Measurements from ENCODE around the gene CMIP. TPM values are rescaled to one million over a fixed set of nuclear protein-coding genes. Genes with fewer than 3 reads are reported as not detected.

Gene CMIP
- polyA plus RNA-seq, 1 donor from 2014 or later, result 15.1 TPM

DNA sequence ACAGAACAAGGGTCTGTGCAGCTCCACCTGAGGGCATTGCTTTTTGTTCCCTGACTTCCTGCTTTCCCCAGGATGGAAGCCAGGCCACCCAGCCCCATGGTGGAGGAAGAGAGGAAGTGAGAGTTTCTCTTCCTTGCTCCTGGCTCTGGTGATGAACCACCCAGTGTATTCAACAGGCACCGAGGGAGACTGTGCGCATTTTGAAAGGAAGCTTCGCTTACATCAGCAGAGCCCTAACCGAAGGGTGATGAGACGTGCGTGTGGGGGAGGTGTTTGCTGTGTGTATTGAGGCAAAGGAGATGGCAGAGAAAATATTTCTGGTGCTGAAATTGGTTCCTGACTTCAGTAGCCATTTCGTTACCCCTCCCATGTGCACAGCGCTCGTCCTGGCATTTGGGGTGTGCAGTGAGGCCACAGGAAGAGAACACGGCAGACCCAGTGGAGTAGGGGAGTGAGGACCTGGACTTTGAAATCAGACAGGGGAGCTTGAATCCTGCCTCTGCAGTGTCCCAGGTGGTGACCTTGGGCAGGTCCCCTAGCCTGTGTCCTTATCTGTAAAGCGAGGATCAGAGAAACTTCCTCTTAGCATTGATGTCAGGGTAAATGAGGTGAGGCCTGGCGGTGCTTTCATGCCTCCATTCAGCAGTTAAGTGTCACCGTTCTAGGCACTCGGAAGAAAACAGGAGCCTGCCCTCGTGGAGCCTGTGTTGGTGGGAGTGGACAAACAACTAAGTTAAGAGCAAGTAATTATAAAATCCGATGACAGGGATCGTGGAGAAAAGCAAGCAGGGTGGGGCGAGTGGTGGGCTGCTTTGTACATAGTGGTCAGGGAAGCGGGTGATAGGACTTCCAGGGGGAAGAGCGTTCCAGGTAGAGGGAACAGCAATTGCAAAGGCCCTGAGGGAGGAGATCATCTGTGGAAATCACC, 7.4 kb downstream of the CMIP start:
- H3K4me3 ChIP-seq (ENCODE audit: low read length), result peak overlapping the region; percentile 2
- H3F3A ChIP-seq (ENCODE audit: insufficient read depth, low read length, poor library complexity, severe bottlenecking), result no peaks in the 10 kb centered on the region
- peak overlapping the region; percentile 9 for H3K27ac ChIP-seq (ENCODE audit: low read length)
- H3K79me2 ChIP-seq (replicated peaks; ENCODE audit: insufficient read depth, low read length), result peaks cover 93% of the 10 kb centered on the region
- no peaks in the 10 kb centered on the region for H3K9me3 ChIP-seq (ENCODE audit: low read length)
- no peak overlapping the region for H3K9ac ChIP-seq (ENCODE audit: low read length)
- H3K4me2 ChIP-seq (ENCODE audit: low read length), result no peak overlapping the region
- H3K9me2 ChIP-seq (ENCODE audit: insufficient read depth, low read length), result no peaks in the 10 kb centered on the region
- H4K20me1 ChIP-seq (ENCODE audit: insufficient read depth), result peaks cover 32% of the 10 kb centered on the region
- no peak for TF ChIP-seq SMC3 (conservative IDR thresholded peaks at IDR 0.05; ENCODE audit: poor library complexity)
- TF ChIP-seq, protein P1, sequence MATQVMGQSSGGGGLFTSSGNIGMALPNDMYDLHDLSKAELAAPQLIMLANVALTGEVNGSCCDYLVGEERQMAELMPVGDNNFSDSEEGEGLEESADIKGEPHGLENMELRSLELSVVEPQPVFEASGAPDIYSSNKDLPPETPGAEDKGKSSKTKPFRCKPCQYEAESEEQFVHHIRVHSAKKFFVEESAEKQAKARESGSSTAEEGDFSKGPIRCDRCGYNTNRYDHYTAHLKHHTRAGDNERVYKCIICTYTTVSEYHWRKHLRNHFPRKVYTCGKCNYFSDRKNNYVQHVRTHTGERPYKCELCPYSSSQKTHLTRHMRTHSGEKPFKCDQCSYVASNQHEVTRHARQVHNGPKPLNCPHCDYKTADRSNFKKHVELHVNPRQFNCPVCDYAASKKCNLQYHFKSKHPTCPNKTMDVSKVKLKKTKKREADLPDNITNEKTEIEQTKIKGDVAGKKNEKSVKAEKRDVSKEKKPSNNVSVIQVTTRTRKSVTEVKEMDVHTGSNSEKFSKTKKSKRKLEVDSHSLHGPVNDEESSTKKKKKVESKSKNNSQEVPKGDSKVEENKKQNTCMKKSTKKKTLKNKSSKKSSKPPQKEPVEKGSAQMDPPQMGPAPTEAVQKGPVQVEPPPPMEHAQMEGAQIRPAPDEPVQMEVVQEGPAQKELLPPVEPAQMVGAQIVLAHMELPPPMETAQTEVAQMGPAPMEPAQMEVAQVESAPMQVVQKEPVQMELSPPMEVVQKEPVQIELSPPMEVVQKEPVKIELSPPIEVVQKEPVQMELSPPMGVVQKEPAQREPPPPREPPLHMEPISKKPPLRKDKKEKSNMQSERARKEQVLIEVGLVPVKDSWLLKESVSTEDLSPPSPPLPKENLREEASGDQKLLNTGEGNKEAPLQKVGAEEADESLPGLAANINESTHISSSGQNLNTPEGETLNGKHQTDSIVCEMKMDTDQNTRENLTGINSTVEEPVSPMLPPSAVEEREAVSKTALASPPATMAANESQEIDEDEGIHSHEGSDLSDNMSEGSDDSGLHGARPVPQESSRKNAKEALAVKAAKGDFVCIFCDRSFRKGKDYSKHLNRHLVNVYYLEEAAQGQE (IDR thresholded peaks at IDR 0.05; ENCODE audit: borderline replicate concordance), result no peak
- no peak overlapping the region for H2AFZ ChIP-seq (ENCODE audit: low read depth, low read length)
- no peaks in the 10 kb centered on the region for H3K27me3 ChIP-seq (ENCODE audit: insufficient read depth, low read depth, low read length)
- no peaks in the 10 kb centered on the region for H3K36me3 ChIP-seq (ENCODE audit: insufficient read depth, low read length)

DNA sequence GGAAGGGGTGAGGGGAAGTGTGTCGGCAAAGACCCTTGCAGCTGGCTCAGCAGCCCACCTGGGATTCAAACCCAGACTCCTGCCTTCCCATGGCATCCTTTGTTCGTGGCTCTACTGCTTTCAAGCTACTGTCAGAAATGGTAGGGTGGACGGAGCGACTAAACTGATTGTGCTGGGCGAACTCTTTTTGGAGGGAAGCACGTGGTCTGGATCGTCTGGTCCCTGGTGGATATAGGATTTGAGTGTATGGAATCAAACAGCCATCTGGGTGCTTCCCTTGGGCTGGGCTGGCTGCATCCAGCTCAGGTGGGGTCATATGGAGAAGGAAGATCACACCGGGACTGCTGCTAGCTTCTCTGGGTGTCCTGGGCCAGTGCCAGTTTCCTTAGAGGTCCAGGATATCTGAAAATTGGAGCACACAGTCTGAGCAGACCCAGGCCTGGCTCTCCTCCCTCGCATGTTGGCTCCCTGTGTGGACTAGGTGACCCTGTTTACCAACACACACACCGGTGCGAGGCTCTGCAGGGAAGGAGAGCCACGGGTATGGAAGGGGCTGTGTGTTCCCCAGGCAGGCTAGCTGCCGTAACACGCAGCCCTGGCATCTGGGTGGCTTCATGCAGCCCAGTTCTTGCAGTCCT, 8.6 kb downstream of the CMIP start:
- Histone ChIP-seq H3K9me2 (ENCODE audit: insufficient read depth, low read length) (no peaks in the 10 kb centered on the region), H3K9me3 (ENCODE audit: low read length) (no peaks in the 10 kb centered on the region), H4K20me1 (ENCODE audit: insufficient read depth) (peaks cover 32% of the 10 kb centered on the region), H3F3A (ENCODE audit: insufficient read depth, low read length, poor library complexity, severe bottlenecking) (no peaks in the 10 kb centered on the region), H3K36me3 (ENCODE audit: insufficient read depth, low read length) (no peaks in the 10 kb centered on the region), H3K4me3 (ENCODE audit: low read length) (no peak overlapping the region), H3K4me2 (ENCODE audit: low read length) (no peak overlapping the region), H3K27ac (ENCODE audit: low read length) (no peak overlapping the region), H3K79me2 (replicated peaks; ENCODE audit: insufficient read depth, low read length) (peaks cover 93% of the 10 kb centered on the region), H2AFZ (ENCODE audit: low read depth, low read length) (no peak overlapping the region), H3K9ac (ENCODE audit: low read length) (no peak overlapping the region), H3K27me3 (ENCODE audit: insufficient read depth, low read depth, low read length) (no peaks in the 10 kb centered on the region)
- TF ChIP-seq MXI1 (conservative IDR thresholded peaks at IDR 0.05; ENCODE audit: poor library complexity, severe bottlenecking) (no peak), CTCF (IDR thresholded peaks at IDR 0.05; ENCODE audit: poor library complexity, severe bottlenecking) (no peak), EZH2 (IDR thresholded peaks at IDR 0.05; ENCODE audit: borderline replicate concordance, insufficient read depth, low read length, poor library complexity, severe bottlenecking) (no peak), POLR2AphosphoS5 (IDR thresholded peaks at IDR 0.05) (no peak), EP300 (conservative IDR thresholded peaks at IDR 0.05; ENCODE audit: poor library complexity, severe bottlenecking) (no peak)
